Measurements from ENCODE around the gene COG8.

The COG8 gene

DNA sequence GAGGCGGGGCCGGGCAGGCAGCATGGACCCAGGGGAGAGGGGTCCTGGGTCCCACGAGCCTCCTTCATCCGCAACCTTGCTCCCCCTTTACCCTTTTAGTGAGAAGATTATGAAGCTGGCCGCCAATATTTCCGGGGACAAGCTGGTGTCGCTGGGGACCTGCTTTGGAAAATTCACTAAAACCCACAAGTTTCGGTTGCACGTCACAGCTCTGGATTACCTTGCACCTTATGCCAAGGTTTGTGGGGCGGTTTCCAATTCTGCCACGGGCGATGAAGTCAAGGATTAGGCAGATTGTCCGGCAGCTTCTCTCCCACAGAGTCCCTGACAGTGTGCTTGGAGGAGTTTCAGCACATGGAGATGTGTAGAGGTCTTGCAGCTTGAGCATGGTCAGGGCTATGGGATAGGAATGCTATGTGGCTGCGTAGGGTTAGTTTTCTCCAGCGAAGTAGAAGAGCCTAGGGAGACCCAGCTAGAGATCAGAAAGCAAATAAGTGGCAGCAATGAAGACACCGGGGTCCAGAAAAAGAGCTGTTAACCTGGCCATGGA, 806 bp upstream of the COG8 start:
- Histone ChIP-seq H3K4me1 (ENCODE audit: control insufficient read depth, insufficient read depth, low read length) (peaks cover 8% of the 10 kb centered on the region), H3K27me3 (ENCODE audit: control insufficient read depth, insufficient read depth, low read length) (no peaks in the 10 kb centered on the region), H3K27ac (ENCODE audit: low read depth, low read length) (peak overlapping the region; percentile 60), H3K9ac (ENCODE audit: low read length) (peak overlapping the region; percentile 75), H3K36me3 (ENCODE audit: control insufficient read depth, insufficient read depth, low read length) (peaks cover 5% of the 10 kb centered on the region), H3K4me3 (ENCODE audit: low read length) (peak overlapping the region; percentile 90)

DNA sequence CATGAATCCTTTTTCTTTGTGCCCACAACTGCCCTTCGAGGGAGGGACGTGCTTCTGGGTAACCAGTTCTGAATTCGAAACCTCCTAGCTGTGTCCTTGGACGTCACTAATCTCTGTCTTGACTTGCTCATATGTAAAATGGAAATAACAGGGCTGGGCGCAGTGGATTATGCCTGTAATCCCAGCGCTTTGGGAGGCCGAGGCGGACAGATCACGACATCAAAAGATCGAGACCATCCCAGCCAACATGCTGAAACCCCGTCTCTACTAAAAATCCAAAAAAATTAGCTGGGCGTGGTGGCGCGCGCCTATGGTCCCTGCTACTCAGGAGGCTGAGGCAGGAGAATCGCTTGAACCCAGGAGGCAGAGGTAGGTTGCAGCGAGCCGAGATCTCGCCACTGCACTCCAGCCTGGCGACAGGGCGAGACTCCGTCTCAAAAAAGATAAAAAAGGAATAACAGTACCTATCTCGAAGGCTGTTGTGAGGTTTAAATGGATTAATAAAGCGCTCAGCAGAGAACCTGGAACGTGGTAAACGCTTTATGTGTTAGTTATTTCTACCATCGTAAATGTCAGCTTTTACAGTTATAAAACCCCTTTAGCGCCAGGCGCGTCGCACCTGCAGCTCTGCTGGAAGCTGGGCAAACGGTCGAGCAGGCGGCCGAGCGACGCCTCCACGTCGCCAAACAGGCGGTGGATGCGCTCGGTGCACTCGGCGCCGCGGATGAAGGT, 641 bp downstream of the COG8 start:
- peaks cover 8% of the 10 kb centered on the region for H3K4me1 ChIP-seq (ENCODE audit: control insufficient read depth, insufficient read depth, low read length)
- H3K4me3 ChIP-seq (ENCODE audit: low read length) = peak overlapping the region; percentile 90
- peaks cover 20% of the 10 kb centered on the region for H3K36me3 ChIP-seq (ENCODE audit: control insufficient read depth, insufficient read depth, low read length)
- H3K27me3 ChIP-seq (ENCODE audit: control insufficient read depth, insufficient read depth, low read length) = no peaks in the 10 kb centered on the region
- H3K27ac ChIP-seq (ENCODE audit: low read depth, low read length) = peak overlapping the region; percentile 81
- peak overlapping the region; percentile 63 for H3K9ac ChIP-seq (ENCODE audit: low read length)

DNA sequence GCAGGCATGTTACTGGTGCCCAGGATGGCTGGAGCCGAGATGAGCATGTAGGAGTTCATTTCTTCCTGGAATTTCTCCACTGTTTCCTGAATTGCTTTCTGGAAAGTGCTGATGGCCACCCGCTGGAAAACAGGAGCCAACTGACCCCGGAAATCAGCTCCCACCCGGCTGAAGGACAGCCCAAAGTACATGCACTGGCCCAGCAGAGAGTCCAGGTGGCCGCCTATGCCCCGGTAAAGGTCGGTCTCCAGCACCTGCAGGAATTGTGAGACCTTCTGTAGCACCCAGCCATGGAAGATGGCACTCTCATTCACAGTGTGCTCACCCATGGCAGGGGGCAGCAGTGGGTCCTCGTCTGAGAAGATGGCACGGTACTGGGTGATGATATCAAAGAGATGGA, 4.7 kb downstream of the COG8 start:
- no peak overlapping the region for H3K4me3 ChIP-seq (ENCODE audit: low read length)
- no peaks in the 10 kb centered on the region for H3K27me3 ChIP-seq (ENCODE audit: control insufficient read depth, insufficient read depth, low read length)
- H3K4me1 ChIP-seq (ENCODE audit: control insufficient read depth, insufficient read depth, low read length) = peaks cover 4% of the 10 kb centered on the region
- H3K36me3 ChIP-seq (ENCODE audit: control insufficient read depth, insufficient read depth, low read length) = peaks cover 30% of the 10 kb centered on the region
- H3K9ac ChIP-seq (ENCODE audit: low read length) = no peak overlapping the region
- H3K27ac ChIP-seq (ENCODE audit: low read depth, low read length) = no peak overlapping the region

GRCh38 chr16:69330286-69331109, 8.9 kb downstream of the COG8 start, which contains the start of gene PDF:
TSS of gene PDF (minus strand) at chr16:69330588. CDS start at chr16:69330570, 18 bp downstream.
- H3K36me3 ChIP-seq (ENCODE audit: control insufficient read depth, insufficient read depth, low read length) = peaks cover 29% of the 10 kb centered on the region
- peaks cover 8% of the 10 kb centered on the region for H3K4me1 ChIP-seq (ENCODE audit: control insufficient read depth, insufficient read depth, low read length)
- peak within 1 kb of the TSS; percentile 91 for H3K27ac ChIP-seq (ENCODE audit: low read depth, low read length)
- no peaks in the 10 kb centered on the region for H3K27me3 ChIP-seq (ENCODE audit: control insufficient read depth, insufficient read depth, low read length)
- H3K9ac ChIP-seq (ENCODE audit: low read length) = peak within 1 kb of the TSS; percentile 78
- H3K4me3 ChIP-seq (ENCODE audit: low read length) = peak within 1 kb of the TSS; percentile 80

DNA sequence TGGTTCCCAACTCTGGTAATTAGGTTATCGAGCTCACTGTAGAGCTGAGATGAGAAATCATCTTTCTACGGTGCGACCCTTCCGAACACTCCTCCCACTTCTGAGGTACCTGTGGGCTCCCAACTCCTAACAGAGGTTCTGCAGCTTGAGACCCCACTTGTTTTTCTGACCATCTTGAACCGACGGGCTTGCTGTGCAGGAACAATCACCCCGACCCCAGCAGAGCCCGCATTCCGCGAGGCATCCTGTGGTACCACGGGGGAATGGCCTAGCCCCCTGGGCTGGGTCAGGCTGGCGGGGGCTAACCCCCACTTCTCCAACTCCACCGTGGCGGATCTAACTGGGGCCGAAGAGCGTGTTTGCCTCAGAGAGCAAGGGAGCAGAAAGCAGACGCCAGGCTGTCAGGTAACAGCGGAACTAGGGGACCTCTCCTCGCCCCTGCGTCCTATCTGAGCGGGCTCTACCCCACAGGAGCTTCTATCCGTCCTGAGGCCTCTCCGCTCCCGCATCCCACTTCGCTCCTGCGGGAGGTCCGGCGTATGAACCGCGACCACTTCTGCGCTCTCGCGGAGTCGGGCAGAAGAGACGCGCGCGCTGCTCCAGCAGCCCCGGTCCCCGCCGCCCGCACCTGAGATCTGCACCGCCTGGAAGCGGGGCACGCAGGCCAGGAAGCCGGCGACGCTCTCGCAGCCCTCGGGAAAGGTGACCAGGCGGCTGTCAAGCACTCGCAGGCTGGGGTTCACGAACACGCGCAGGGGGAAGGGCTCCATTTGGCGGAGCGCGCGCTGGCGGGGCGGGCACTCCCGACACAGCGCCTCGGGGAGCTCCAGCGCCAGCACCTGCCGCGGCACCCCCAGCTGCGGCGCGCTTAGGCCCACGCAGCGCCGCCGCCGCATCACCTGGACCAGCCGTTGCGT, 9.7 kb downstream of the COG8 start:
- Histone ChIP-seq H3K27me3 (ENCODE audit: control insufficient read depth, insufficient read depth, low read length) (no peaks in the 10 kb centered on the region), H3K9ac (ENCODE audit: low read length) (peak overlapping the region; percentile 63), H3K4me1 (ENCODE audit: control insufficient read depth, insufficient read depth, low read length) (peaks cover 8% of the 10 kb centered on the region), H3K27ac (ENCODE audit: low read depth, low read length) (peak overlapping the region; percentile 91), H3K36me3 (ENCODE audit: control insufficient read depth, insufficient read depth, low read length) (peaks cover 22% of the 10 kb centered on the region), H3K4me3 (ENCODE audit: low read length) (peak overlapping the region; percentile 80)

GRCh38 chr16:69328854-69329316, 10.5 kb downstream of the COG8 start:
- Histone ChIP-seq H3K27me3 (ENCODE audit: control insufficient read depth, insufficient read depth, low read length) (no peaks in the 10 kb centered on the region), H3K36me3 (ENCODE audit: control insufficient read depth, insufficient read depth, low read length) (peaks cover 18% of the 10 kb centered on the region), H3K27ac (ENCODE audit: low read depth, low read length) (no peak overlapping the region), H3K9ac (ENCODE audit: low read length) (no peak overlapping the region), H3K4me1 (ENCODE audit: control insufficient read depth, insufficient read depth, low read length) (peaks cover 8% of the 10 kb centered on the region), H3K4me3 (ENCODE audit: low read length) (peak overlapping the region; percentile 80)

- H3K27ac ChIP-seq (ENCODE audit: low read depth, low read length) = no peak overlapping the region
These were observed 11.6 kb downstream of the COG8 start for GRCh38 chr16:69327585-69328310.

GRCh38 chr16:69326172-69326873, 13.0 kb downstream of the COG8 start:
- Histone ChIP-seq H3K27me3 (ENCODE audit: control insufficient read depth, insufficient read depth, low read length) (no peaks in the 10 kb centered on the region), H3K27ac (ENCODE audit: low read depth, low read length) (no peak overlapping the region), H3K36me3 (ENCODE audit: control insufficient read depth, insufficient read depth, low read length) (peaks cover 25% of the 10 kb centered on the region), H3K4me1 (ENCODE audit: control insufficient read depth, insufficient read depth, low read length) (peaks cover 8% of the 10 kb centered on the region), H3K9ac (ENCODE audit: low read length) (no peak overlapping the region), H3K4me3 (ENCODE audit: low read length) (no peak overlapping the region)

More at GRCh38 chr16:69327585-69328310, 11.6 kb downstream of the COG8 start:
- no peak overlapping the region for H3K9ac ChIP-seq (ENCODE audit: low read length)
- H3K27me3 ChIP-seq (ENCODE audit: control insufficient read depth, insufficient read depth, low read length) = no peaks in the 10 kb centered on the region
- H3K4me3 ChIP-seq (ENCODE audit: low read length) = no peak overlapping the region
- H3K4me1 ChIP-seq (ENCODE audit: control insufficient read depth, insufficient read depth, low read length) = peaks cover 8% of the 10 kb centered on the region
- peaks cover 19% of the 10 kb centered on the region for H3K36me3 ChIP-seq (ENCODE audit: control insufficient read depth, insufficient read depth, low read length)

- Histone ChIP-seq H3K9ac (ENCODE audit: low read length) (no peak overlapping the region), H3K4me1 (ENCODE audit: control insufficient read depth, insufficient read depth, low read length) (peaks cover 8% of the 10 kb centered on the region), H3K27ac (ENCODE audit: low read depth, low read length) (no peak overlapping the region), H3K36me3 (ENCODE audit: control insufficient read depth, insufficient read depth, low read length) (peaks cover 31% of the 10 kb centered on the region), H3K27me3 (ENCODE audit: control insufficient read depth, insufficient read depth, low read length) (no peaks in the 10 kb centered on the region), H3K4me3 (ENCODE audit: low read length) (no peak overlapping the region)
These were observed 13.6 kb downstream of the COG8 start for GRCh38 chr16:69325784-69326171.

GRCh38 chr16:69324585-69325253, 14.6 kb downstream of the COG8 start:
- H3K9ac ChIP-seq (ENCODE audit: low read length) = no peak overlapping the region
- peaks cover 8% of the 10 kb centered on the region for H3K4me1 ChIP-seq (ENCODE audit: control insufficient read depth, insufficient read depth, low read length)
- peaks cover 41% of the 10 kb centered on the region for H3K36me3 ChIP-seq (ENCODE audit: control insufficient read depth, insufficient read depth, low read length)
- no peak overlapping the region for H3K4me3 ChIP-seq (ENCODE audit: low read length)
- no peak overlapping the region for H3K27ac ChIP-seq (ENCODE audit: low read depth, low read length)
- no peaks in the 10 kb centered on the region for H3K27me3 ChIP-seq (ENCODE audit: control insufficient read depth, insufficient read depth, low read length)
